Raji (cell line): ENCODE measurements around the gene CTXND2.
A peak's percentile ranks its signal among the peaks of the same experiment; 100 is the strongest.

Source experiments
- POLR2A ChIP-seq: IDR thresholded peaks from 2 replicates; pipeline ENCODE4 v1.6.1; 2011; ENCODE audit warnings: low read depth, low read length, control low read depth; ENCODE audit not compliant: insufficient read depth

CTXND2 gene

GRCh38 chr1:150890033-150890416 lies 3.1 kb downstream of the CTXND2 start:
- no peak for TF ChIP-seq POLR2A

- no peak for TF ChIP-seq POLR2A
Measured at GRCh38 chr1:150893336-150893913, 6.5 kb downstream of the CTXND2 start.

- TF ChIP-seq POLR2A, result no peak
Measured at GRCh38 chr1:150895618-150896017, 8.7 kb downstream of the CTXND2 start.

GRCh38 chr1:150902346-150902745 lies 15.4 kb downstream of the CTXND2 start:
- no peak for TF ChIP-seq POLR2A

GRCh38 chr1:150902751-150903150 lies 15.8 kb downstream of the CTXND2 start:
- TF ChIP-seq POLR2A, result no peak

GRCh38 chr1:150905301-150905700 lies 18.4 kb downstream of the CTXND2 start:
- TF ChIP-seq POLR2A, result no peak

GRCh38 chr1:150906329-150906728 lies 19.4 kb downstream of the CTXND2 start:
- TF ChIP-seq POLR2A, result no peak

GRCh38 chr1:150906813-150907212 lies 19.9 kb downstream of the CTXND2 start:
- TF ChIP-seq POLR2A, result no peak

GRCh38 chr1:150909585-150910180 lies 22.7 kb downstream of the CTXND2 start:
- no peak for TF ChIP-seq POLR2A

GRCh38 chr1:150912623-150913022 lies 25.7 kb downstream of the CTXND2 start:
- TF ChIP-seq POLR2A, result no peak

GRCh38 chr1:150917387-150917786 lies 30.5 kb downstream of the CTXND2 start:
- TF ChIP-seq POLR2A, result no peak

- TF ChIP-seq POLR2A, result no peak
Measured at GRCh38 chr1:150922519-150922975, 35.6 kb downstream of the CTXND2 start.

GRCh38 chr1:150925080-150925479 lies 38.1 kb downstream of the CTXND2 start:
- no peak for TF ChIP-seq POLR2A

GRCh38 chr1:150926097-150926741 lies 39.3 kb downstream of the CTXND2 start, which contains the start of gene SETDB1:
Gene SETDB1, plus strand, starts transcription at chr1:150926363. Its CDS starts 1,352 bp downstream, at chr1:150927715.
- peak; percentile 77 for TF ChIP-seq POLR2A

GRCh38 chr1:150927624-150928023 lies 40.7 kb downstream of the CTXND2 start:
- TF ChIP-seq POLR2A, result no peak

GRCh38 chr1:150928286-150928685 lies 41.4 kb downstream of the CTXND2 start:
- TF ChIP-seq POLR2A, result no peak
